ENCODE measurements around the gene CYP26C1. TPM values are rescaled to one million over a fixed set of nuclear protein-coding genes. Genes with fewer than 3 reads are reported as not detected.

Gene CYP26C1
- total RNA-seq, 3 donors from 2014 or later (not counting 1 experiment from before 2014, with no cell fraction given): 0.09 TPM; not detected in 2

- Histone ChIP-seq H3K36me3 (ENCODE audit: control insufficient read depth, insufficient read depth, low read length) (no peaks in the 10 kb centered on the region), H3K4me1 (ENCODE audit: control insufficient read depth, insufficient read depth, low read length) (no peaks in the 10 kb centered on the region), H3K9me3 (ENCODE audit: control insufficient read depth, insufficient read depth, low read length) (no peaks in the 10 kb centered on the region), H3K27ac (ENCODE audit: low read length) (no peak overlapping the region), H3K27me3 (ENCODE audit: control insufficient read depth, insufficient read depth, low read length) (no peaks in the 10 kb centered on the region), H3K4me3 (ENCODE audit: low read length) (no peak overlapping the region)
- WGBS (ENCODE audit: insufficient coverage): 100% methylated on average over 4 of the region's 6 CpGs
- H3K4me1 Mint-ChIP-seq: no peaks in the 10 kb centered on the region
- DNase-seq (no peak), ATAC-seq (no peak)
- peaks cover 7 to 12% of the 10 kb centered on the region in 2 donors for H3K27me3 Mint-ChIP-seq (ENCODE audit: low read depth in 2 of 2)
- no peak for TF ChIP-seq CTCF (IDR thresholded peaks at IDR 0.05)
- no peaks in the 10 kb centered on the region for H3K9me3 Mint-ChIP-seq
- no peak overlapping the region for H3K4me3 Mint-ChIP-seq
- H3K27ac Mint-ChIP-seq: no peak overlapping the region
- no peaks in the 10 kb centered on the region for H3K36me3 Mint-ChIP-seq
- intact Hi-C loops (cut with micrococcal nuclease): no loop called here
Observed at GRCh38 chr10:93086289-93086688, 25.7 kb downstream of the CYP26C1 start.

GRCh38 chr10:93087846-93088245 lies 27.2 kb downstream of the CYP26C1 start:
- DNase-seq: no peak
- TF ChIP-seq CTCF (IDR thresholded peaks at IDR 0.05): no peak
- no peaks in the 10 kb centered on the region for H3K27me3 ChIP-seq (ENCODE audit: control insufficient read depth, insufficient read depth, low read length)
- no peak overlapping the region for H3K27ac Mint-ChIP-seq
- H3K27me3 Mint-ChIP-seq (ENCODE audit: low read depth in 2 of 2): peaks cover 6 to 7% of the 10 kb centered on the region in 2 donors
- no peaks in the 10 kb centered on the region for H3K9me3 ChIP-seq (ENCODE audit: control insufficient read depth, insufficient read depth, low read length)
- 93% methylated on average over 3 of the region's 3 CpGs for WGBS (ENCODE audit: insufficient coverage)
- H3K4me3 ChIP-seq (ENCODE audit: low read length): no peak overlapping the region
- no peaks in the 10 kb centered on the region for H3K9me3 Mint-ChIP-seq
- H3K4me1 Mint-ChIP-seq: no peaks in the 10 kb centered on the region
- intact Hi-C loops (cut with micrococcal nuclease): no loop called here
- H3K36me3 ChIP-seq (ENCODE audit: control insufficient read depth, insufficient read depth, low read length): no peaks in the 10 kb centered on the region
- no peaks in the 10 kb centered on the region for H3K36me3 Mint-ChIP-seq
- ATAC-seq: no peak
- H3K27ac ChIP-seq (ENCODE audit: low read length): no peak overlapping the region
- no peaks in the 10 kb centered on the region for H3K4me1 ChIP-seq (ENCODE audit: control insufficient read depth, insufficient read depth, low read length)
- H3K4me3 Mint-ChIP-seq: no peak overlapping the region

- no peak for ATAC-seq
- no peak for DNase-seq
- no peaks in the 10 kb centered on the region for H3K36me3 ChIP-seq (ENCODE audit: control insufficient read depth, insufficient read depth, low read length)
- Mint-ChIP-seq H3K4me3 (no peak overlapping the region), H3K9me3 (no peaks in the 10 kb centered on the region), H3K36me3 (no peaks in the 10 kb centered on the region), H3K27ac (no peak overlapping the region), H3K27me3 (ENCODE audit: low read depth in 2 of 2) (peaks cover 6 to 9% of the 10 kb centered on the region in 2 donors), H3K4me1 (no peaks in the 10 kb centered on the region)
- H3K27me3 ChIP-seq (ENCODE audit: control insufficient read depth, insufficient read depth, low read length): no peaks in the 10 kb centered on the region
- WGBS (ENCODE audit: insufficient coverage): 82% methylated on average over 4 of the region's 4 CpGs
- H3K4me3 ChIP-seq (ENCODE audit: low read length): no peak overlapping the region
- intact Hi-C loops (cut with micrococcal nuclease): no loop called here
- H3K9me3 ChIP-seq (ENCODE audit: control insufficient read depth, insufficient read depth, low read length): no peaks in the 10 kb centered on the region
- H3K27ac ChIP-seq (ENCODE audit: low read length): no peak overlapping the region
- no peaks in the 10 kb centered on the region for H3K4me1 ChIP-seq (ENCODE audit: control insufficient read depth, insufficient read depth, low read length)
- TF ChIP-seq CTCF (IDR thresholded peaks at IDR 0.05): no peak
Observed at GRCh38 chr10:93088466-93088865, 27.9 kb downstream of the CYP26C1 start.

GRCh38 chr10:93090619-93091018 lies 30.0 kb downstream of the CYP26C1 start:
- no peak overlapping the region for H3K4me3 Mint-ChIP-seq
- ATAC-seq (no peak), DNase-seq (no peak)
- 57% methylated on average over 2 of the region's 2 CpGs for WGBS (ENCODE audit: insufficient coverage)
- TF ChIP-seq CTCF (IDR thresholded peaks at IDR 0.05): no peak
- intact Hi-C loops (cut with micrococcal nuclease): no loop called here
- H3K27ac Mint-ChIP-seq: no peak overlapping the region
- no peaks in the 10 kb centered on the region for H3K9me3 Mint-ChIP-seq
- Histone ChIP-seq H3K4me3 (ENCODE audit: low read length) (no peak overlapping the region), H3K4me1 (ENCODE audit: control insufficient read depth, insufficient read depth, low read length) (no peaks in the 10 kb centered on the region), H3K27ac (ENCODE audit: low read length) (no peak overlapping the region), H3K27me3 (ENCODE audit: control insufficient read depth, insufficient read depth, low read length) (no peaks in the 10 kb centered on the region), H3K36me3 (ENCODE audit: control insufficient read depth, insufficient read depth, low read length) (no peaks in the 10 kb centered on the region), H3K9me3 (ENCODE audit: control insufficient read depth, insufficient read depth, low read length) (no peaks in the 10 kb centered on the region)
- no peaks in the 10 kb centered on the region for H3K4me1 Mint-ChIP-seq
- H3K36me3 Mint-ChIP-seq: no peaks in the 10 kb centered on the region
- peaks cover 6 to 12% of the 10 kb centered on the region in 2 donors for H3K27me3 Mint-ChIP-seq (ENCODE audit: low read depth in 2 of 2)
